GM19328 (cell line): ENCODE measurements around the gene KCNK5.

ENCODE experiments used
- ATAC-seq: cut with Tn5 transposase; IDR thresholded peaks from one replicate; pipeline ENCODE4 v1.9.1; 2021; ENCODE audit warnings: mild to moderate bottlenecking, moderate library complexity; ENCODE audit not compliant: unreplicated experiment

Gene KCNK5

DNA sequence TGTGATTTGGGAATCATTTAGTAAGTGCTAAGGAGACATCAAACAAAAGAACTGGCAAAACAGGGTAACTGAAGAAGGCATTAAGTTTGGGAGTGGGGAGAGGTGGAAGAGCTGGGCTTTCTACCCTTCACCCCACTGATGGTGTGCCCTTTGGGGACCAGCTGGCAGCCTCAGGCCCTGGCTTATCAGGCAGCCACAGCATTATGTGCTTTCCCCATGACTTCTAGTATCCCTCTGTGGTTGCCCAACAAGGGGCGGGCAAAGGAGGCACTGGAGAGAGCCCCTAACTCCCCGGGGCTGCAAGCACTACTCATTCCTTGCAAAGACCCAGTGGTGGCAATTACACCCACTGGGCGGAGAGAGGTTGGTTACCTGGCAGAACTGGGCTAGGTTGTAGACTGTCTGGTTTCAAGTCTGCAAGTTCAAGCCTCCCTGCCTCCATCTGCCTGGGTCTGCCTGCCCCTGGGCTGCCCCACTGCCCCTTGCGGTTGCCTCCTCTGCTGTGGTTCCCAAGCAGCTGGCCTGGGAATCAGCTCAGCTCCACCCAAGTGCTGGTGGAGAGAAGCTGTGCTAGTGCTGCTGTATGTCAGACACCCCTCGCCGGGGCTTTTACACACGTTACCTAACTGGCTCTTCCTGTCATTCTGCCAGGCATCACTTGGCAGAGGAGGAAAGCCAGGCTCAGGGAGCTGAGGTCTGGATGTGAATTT lies 29.9 kb downstream of the KCNK5 start:
- no peak for ATAC-seq

DNA sequence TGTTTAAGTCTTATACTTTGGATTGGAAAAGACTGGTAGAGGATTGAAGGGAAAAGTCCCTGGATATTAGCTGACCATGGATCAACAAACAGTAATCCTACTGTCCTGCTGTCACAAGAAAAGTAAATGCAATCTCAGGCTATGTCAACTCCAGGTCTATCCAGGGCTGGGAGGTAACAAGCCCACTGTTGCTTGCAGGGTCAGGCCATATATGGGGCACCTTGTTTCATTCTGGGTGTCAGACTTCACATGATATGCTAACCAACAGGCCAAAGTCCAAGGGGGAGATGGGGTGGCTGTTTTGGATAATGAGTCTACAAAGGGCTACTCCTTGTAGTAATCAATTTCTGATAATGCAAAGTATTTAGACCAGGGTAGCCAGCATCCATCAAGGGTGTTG lies 30.7 kb downstream of the KCNK5 start:
- ATAC-seq, result no peak

DNA sequence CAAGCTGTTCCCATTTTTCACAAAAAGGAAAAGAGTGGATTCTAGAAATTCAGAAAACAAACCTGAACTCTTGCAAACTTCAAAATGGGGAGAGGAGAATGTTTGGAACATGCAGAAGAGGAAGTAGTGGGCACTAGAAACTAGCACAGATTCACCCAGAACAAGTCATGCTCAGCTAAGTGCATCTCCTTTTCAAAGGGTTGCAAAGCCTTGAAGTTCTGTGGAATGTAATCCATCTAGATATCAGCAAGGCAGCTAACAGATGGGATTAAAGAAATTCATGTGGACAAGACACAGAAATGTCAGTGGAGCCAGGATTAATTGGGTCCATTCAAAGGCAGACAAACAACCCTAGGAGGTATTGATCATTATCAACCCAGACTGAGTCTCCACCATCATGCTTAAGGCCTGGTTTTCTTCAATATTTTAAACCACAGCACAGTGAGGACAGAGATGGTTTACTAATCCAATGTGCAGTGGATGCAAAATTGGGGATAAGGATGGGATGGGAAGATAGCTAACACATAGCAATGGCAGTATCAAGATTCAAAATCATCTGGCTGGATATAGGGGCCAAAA lies 31.3 kb downstream of the KCNK5 start:
- ATAC-seq, result no peak

GRCh38 chr6:39197521-39197920 lies 31.8 kb downstream of the KCNK5 start:
- ATAC-seq, result no peak

- no peak for ATAC-seq
These were observed 32.6 kb downstream of the KCNK5 start for GRCh38 chr6:39196673-39197091.

GRCh38 chr6:39195792-39196385 lies 33.4 kb downstream of the KCNK5 start:
- no peak for ATAC-seq

GRCh38 chr6:39194466-39194865 lies 34.8 kb downstream of the KCNK5 start:
- no peak for ATAC-seq

GRCh38 chr6:39193201-39193791 lies 36.0 kb downstream of the KCNK5 start:
- no peak for ATAC-seq

GRCh38 chr6:39192736-39193135 lies 36.5 kb downstream of the KCNK5 start:
- ATAC-seq, result no peak

GRCh38 chr6:39191236-39191930 lies 37.9 kb downstream of the KCNK5 start:
- ATAC-seq, result no peak

DNA sequence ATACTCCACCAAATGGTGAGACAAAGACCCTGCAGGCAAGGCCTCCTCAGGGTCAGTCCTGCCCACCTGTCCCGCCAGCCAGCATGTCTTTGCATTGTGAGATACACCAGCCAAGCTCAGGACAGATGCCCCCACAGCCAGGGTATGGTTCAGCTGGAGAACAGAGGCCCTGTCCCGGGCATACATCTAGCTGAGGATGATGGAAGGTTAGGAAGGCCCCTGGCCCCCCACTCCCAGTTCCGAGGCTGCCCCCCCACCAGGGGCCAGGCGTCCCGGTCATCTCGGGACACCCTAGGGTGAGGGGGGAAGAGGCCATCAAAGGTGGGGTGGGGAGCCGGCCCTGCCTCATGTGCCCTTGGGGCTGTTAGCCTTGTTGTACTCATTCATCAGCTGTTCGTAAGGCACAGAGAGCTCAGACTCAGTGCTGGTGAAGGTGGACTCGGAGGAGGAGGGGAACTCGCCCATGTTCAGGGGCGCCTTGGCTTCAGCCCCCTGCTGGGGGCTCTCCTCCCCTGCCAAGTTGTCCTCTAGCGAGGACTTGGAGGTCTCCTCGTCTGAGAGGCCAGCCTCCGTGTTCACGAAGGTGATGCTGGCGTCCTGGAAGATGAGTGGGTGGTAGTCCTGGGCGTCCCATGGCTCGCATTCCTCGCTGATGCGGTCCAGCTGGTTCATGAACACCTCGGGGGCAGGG lies 38.6 kb downstream of the KCNK5 start:
- ATAC-seq, result no peak

GRCh38 chr6:39189915-39190544 lies 39.2 kb downstream of the KCNK5 start:
- ATAC-seq, result peak; percentile 60

DNA sequence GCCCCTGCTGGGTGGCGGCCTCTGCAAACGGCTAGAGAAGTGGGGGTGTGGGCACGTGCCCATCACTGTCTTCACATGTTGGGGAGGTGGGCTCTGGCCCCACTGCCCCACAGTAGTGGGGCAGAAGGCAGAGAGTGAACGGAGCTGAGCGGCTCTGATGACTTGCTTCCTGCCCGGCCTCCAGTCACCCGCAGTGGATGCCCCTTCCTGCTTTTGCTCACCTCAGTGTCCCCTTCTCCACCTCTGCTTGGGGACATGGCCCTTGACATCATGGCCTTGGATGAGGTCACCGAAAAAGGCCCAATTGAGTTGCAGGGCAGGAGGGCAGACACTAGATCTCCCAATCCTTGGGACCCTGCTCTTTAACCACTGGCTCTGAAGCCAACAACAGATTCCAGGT lies 40.1 kb downstream of the KCNK5 start:
- ATAC-seq, result no peak

DNA sequence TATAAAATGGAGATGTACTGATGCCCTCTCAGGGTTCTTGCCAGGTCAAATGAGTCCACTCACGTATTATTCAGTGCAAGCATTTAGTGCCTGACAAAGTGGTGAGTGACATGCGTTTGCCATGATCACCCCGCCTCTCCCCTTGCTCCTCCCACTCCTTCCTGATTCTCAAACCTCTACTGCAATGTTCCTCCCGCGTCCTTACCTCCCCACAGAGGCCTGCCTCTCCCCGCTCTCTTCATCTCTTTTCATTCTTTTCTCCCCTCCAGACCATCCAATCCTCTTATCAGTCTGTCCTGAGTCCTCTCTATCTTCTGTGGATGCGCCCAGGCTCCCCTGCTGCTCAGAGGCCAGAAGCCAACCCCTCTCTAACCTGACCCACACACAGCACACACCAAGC lies 40.7 kb downstream of the KCNK5 start:
- no peak for ATAC-seq

DNA sequence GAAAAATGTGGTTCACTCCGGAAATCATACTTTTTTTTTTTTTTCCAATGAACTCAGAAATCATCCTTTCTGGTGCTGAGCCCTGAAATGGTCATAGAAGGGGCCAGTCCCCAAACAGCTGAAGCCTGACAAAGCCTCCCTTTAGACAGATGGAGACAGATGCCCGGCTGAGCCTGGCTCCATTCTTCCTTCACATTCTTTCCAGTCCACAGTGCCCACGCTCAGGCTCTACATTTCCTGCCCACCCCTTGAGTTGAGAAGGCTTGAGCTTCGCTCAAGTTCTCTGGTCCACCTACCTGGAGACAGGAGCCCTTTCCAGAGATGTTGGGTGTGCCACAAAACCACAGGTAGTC lies 41.2 kb downstream of the KCNK5 start:
- no peak for ATAC-seq

DNA sequence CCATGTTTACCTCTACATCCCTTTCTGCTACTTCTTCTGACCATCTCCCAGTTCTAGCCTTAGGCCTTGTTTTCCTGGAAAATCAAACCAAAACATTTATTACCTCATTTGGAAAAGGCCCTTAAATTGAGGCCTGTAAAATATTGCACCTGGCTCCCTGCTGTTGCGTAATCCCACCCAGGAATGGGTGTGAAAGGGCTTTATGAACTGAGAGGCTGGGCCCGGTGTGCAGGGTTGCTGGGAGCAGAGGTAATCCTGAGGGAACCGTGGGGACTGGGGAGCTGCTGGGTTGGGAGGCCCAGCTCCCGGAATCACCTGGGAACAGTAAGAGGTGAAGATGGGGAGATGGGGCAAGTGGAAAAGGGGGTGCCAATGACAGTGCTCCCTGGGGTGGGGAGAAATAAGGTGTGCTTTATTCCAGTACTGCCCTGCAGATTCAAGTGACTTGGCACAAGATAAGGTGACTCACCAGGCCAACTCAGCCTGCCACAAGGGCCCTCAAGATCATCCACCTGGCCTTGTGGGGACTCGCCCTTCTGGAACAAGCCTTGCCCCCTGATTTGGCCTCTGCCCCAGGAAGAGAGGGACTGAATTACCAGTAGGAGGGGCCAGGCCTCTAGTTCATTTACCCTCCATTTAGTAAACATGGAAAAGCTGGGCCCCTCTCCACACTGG lies 44.2 kb downstream of the KCNK5 start:
- ATAC-seq, result no peak

- ATAC-seq, result no peak
These were observed 46.7 kb downstream of the KCNK5 start for GRCh38 chr6:39182604-39183003.

- no peak for ATAC-seq
These were observed 47.4 kb downstream of the KCNK5 start for GRCh38 chr6:39181826-39182225.

DNA sequence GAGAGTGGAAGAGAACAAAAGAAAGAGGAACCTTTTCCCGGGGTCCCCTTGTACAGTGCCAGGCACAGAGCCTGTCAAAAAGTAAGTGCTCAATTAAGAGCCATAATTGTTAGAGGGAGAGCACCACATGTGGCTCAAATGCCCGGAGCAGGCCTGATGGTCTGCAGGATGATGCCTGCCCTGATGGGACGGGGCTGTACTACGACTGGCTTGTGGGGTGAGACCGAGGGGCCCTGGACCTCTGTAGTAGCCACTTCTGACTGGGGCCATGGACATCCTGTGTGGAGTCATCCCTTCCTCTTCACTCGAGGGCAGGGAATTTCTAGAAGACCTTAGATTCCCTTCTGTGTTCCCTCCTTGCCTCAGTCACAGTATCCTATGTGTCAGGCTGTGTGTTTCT lies 47.9 kb downstream of the KCNK5 start:
- no peak for ATAC-seq

DNA sequence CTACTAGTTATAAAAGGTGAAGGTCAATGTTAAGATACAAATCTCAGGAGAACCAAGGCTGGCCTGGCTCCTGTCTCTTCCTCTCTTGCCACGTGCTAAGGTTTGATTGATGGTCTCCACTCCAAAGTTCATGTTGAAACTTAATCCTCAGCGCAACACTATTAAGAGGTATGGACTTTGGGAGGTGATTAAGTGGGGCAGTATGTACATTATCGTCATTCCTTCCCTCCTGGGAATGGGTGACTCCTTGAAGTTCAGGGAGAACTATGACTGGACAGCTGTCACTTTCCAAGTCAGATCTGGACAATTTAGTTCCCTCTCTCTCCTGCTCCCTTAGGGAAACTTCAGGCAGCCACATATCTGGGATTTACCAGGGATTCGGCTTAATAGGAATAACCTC lies 50.5 kb downstream of the KCNK5 start:
- no peak for ATAC-seq
